MM.1S (cell line): ENCODE measurements around the gene HNRNPA1.

Experiments
- DNase-seq: peaks from one replicate; pipeline ENCODE4 v3.0.0-alpha.2; 2015
- H2AFZ ChIP-seq: fragments of 300-600 bp; sonication (generic); 2 replicates; pipeline ENCODE4 v1.6.0; 2016; ENCODE audit warnings: antibody characterized with exemption, low read length
- H3F3A ChIP-seq: fragments of 300-600 bp; sonication (generic); 2 replicates; pipeline ENCODE4 v1.6.1; 2016; ENCODE audit warnings: mild to moderate bottlenecking, antibody characterized with exemption, low read length, moderate library complexity, mixed read lengths; ENCODE audit not compliant: insufficient read depth
- H3K27ac ChIP-seq: fragments of 300-600 bp; sonication (generic); 2 replicates; pipeline ENCODE4 v1.5.1; 2016; ENCODE audit warnings: mild to moderate bottlenecking, low read length
- H3K27me3 ChIP-seq: fragments of 300-600 bp; sonication (generic); replicated peaks from 2 replicates; pipeline ENCODE4 v1.6.0; 2016; ENCODE audit warnings: low read length; ENCODE audit not compliant: insufficient read depth
- H3K36me3 ChIP-seq: fragments of 300-600 bp; sonication (generic); replicated peaks from 2 replicates; pipeline ENCODE4 v1.6.1; 2016; ENCODE audit warnings: mild to moderate bottlenecking, low read length, mixed read lengths; ENCODE audit not compliant: insufficient read depth
- H3K4me1 ChIP-seq: fragments of 300-600 bp; sonication (generic); 2 replicates; pipeline ENCODE4 v1.6.1; 2016; ENCODE audit warnings: low read length, mixed read lengths
- H3K4me2 ChIP-seq: fragments of 300-600 bp; sonication (generic); 2 replicates; pipeline ENCODE4 v1.6.0; 2016; ENCODE audit warnings: low read depth, low read length
- H3K4me3 ChIP-seq: fragments of 300-600 bp; sonication (generic); 2 replicates; pipeline ENCODE4 v1.5.1; 2016; ENCODE audit warnings: low read length, mixed read lengths
- H3K79me2 ChIP-seq: fragments of 300-600 bp; sonication (generic); 2 replicates; pipeline ENCODE4 v1.6.1; 2016; ENCODE audit warnings: mixed run types, low read length, mixed read lengths
- H3K9ac ChIP-seq: fragments of 300-600 bp; sonication (generic); 2 replicates; pipeline ENCODE4 v1.6.1; 2016; ENCODE audit warnings: low read length, mixed read lengths
- H3K9me2 ChIP-seq: fragments of 300-600 bp; sonication (generic); replicated peaks from 2 replicates; pipeline ENCODE4 v1.6.1; 2016; ENCODE audit warnings: mild to moderate bottlenecking, low read length, mixed read lengths; ENCODE audit not compliant: insufficient read depth
- H3K9me3 ChIP-seq: fragments of 300-600 bp; sonication (generic); replicated peaks from 2 replicates; pipeline ENCODE4 v1.6.1; 2016; ENCODE audit warnings: mild to moderate bottlenecking, low read length, mixed read lengths; ENCODE audit not compliant: insufficient read depth
- H4K20me1 ChIP-seq: fragments of 300-600 bp; sonication (generic); 2 replicates; pipeline ENCODE4 v1.6.1; 2016; ENCODE audit warnings: mild to moderate bottlenecking, low read length, moderate library complexity, mixed read lengths; ENCODE audit not compliant: insufficient read depth
- EZH2 ChIP-seq: fragments of 300-600 bp; sonication (generic); optimal IDR thresholded peaks from 2 replicates; pipeline ENCODE3; 2017; ENCODE audit warnings: low read depth, mild to moderate bottlenecking, antibody characterized with exemption, low read length, mixed read lengths
- EZH2phosphoT487 ChIP-seq: fragments of 300-600 bp; sonication (generic); IDR thresholded peaks from 2 replicates; pipeline ENCODE4 v1.6.1; 2018; ENCODE audit warnings: antibody characterized with exemption, low read length
- TF ChIP-seq, protein P1 (sequence below): fragments of 300-600 bp; sonication (generic); IDR thresholded peaks from 2 replicates; pipeline ENCODE4 v1.5.1; 2016; ENCODE audit warnings: antibody characterized with exemption, low read length, mixed read lengths

The HNRNPA1 gene

DNA sequence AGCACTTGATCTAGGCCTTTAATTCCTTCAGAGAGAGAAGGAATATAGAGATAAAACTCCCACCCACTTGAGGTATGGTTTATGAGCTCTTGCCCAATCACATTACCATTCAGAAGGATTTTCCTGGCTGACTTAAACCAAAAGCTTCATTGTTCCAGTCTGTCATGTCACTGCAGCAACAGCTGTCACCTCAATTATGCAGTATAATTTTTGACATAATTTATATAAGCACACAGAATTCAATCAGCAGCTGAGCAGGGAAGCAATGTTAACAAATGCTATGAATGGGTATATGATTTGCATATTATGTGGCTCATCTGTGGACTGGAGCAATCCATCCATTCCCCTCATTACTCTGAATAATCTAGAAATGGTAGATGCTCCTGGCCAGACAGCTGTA, 40.9 kb upstream of the HNRNPA1 start:
- Histone ChIP-seq H2AFZ (no peak overlapping the region), H3K9ac (no peak overlapping the region), H3K4me2 (no peak overlapping the region), H3K4me1 (0 out of 2 replicates have a peak, but pooled peaks cover 6% of the 10 kb centered on the region), H4K20me1 (no peaks in the 10 kb centered on the region), H3K79me2 (no peaks in the 10 kb centered on the region), H3F3A (no peaks in the 10 kb centered on the region), H3K27ac (no peak overlapping the region), H3K36me3 (peaks cover 7% of the 10 kb centered on the region; the same call in 1 of the 2 replicates), H3K27me3 (no peaks in the 10 kb centered on the region), H3K9me3 (no peaks in the 10 kb centered on the region), H3K4me3 (no peak overlapping the region), H3K9me2 (no peaks in the 10 kb centered on the region)
- DNase-seq: no peak
- TF ChIP-seq, protein P1, sequence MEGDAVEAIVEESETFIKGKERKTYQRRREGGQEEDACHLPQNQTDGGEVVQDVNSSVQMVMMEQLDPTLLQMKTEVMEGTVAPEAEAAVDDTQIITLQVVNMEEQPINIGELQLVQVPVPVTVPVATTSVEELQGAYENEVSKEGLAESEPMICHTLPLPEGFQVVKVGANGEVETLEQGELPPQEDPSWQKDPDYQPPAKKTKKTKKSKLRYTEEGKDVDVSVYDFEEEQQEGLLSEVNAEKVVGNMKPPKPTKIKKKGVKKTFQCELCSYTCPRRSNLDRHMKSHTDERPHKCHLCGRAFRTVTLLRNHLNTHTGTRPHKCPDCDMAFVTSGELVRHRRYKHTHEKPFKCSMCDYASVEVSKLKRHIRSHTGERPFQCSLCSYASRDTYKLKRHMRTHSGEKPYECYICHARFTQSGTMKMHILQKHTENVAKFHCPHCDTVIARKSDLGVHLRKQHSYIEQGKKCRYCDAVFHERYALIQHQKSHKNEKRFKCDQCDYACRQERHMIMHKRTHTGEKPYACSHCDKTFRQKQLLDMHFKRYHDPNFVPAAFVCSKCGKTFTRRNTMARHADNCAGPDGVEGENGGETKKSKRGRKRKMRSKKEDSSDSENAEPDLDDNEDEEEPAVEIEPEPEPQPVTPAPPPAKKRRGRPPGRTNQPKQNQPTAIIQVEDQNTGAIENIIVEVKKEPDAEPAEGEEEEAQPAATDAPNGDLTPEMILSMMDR: no peak
- no peak for TF ChIP-seq EZH2
- TF ChIP-seq EZH2phosphoT487: no peak

DNA sequence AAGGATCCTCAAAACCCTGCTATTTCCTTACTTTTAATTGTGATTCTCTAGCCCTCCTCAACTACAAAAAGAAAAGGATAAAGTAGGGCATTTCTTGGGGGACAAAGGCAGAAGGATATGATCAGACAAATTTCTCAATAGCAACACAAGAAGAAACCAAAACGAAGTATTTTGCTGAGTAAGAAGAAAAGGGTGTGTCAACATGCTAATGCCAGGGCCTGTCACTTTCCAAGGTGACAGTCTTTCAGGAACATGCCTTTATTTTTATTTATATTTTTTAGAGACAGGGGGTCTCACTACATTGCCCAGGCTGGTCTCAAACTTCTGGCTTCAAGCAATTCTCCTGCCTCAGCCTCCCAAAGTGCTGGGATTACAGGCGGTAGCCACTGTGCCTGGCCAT, 40.4 kb upstream of the HNRNPA1 start:
- H3K27ac ChIP-seq: no peak overlapping the region
- 0 out of 2 replicates have a peak, but pooled peaks cover 6% of the 10 kb centered on the region for H3K4me1 ChIP-seq
- H3K9ac ChIP-seq: no peak overlapping the region
- H2AFZ ChIP-seq: no peak overlapping the region
- H3K9me2 ChIP-seq: no peaks in the 10 kb centered on the region
- H3K9me3 ChIP-seq: no peaks in the 10 kb centered on the region
- no peak for DNase-seq
- no peak overlapping the region for H3K4me3 ChIP-seq
- peaks cover 7% of the 10 kb centered on the region; the same call in 1 of the 2 replicates for H3K36me3 ChIP-seq
- TF ChIP-seq, protein P1: no peak
- no peak for TF ChIP-seq EZH2
- no peak for TF ChIP-seq EZH2phosphoT487
- H3K27me3 ChIP-seq: no peaks in the 10 kb centered on the region
- H3K79me2 ChIP-seq: no peaks in the 10 kb centered on the region
- H3K4me2 ChIP-seq: no peak overlapping the region
- no peaks in the 10 kb centered on the region for H4K20me1 ChIP-seq
- no peaks in the 10 kb centered on the region for H3F3A ChIP-seq

DNA sequence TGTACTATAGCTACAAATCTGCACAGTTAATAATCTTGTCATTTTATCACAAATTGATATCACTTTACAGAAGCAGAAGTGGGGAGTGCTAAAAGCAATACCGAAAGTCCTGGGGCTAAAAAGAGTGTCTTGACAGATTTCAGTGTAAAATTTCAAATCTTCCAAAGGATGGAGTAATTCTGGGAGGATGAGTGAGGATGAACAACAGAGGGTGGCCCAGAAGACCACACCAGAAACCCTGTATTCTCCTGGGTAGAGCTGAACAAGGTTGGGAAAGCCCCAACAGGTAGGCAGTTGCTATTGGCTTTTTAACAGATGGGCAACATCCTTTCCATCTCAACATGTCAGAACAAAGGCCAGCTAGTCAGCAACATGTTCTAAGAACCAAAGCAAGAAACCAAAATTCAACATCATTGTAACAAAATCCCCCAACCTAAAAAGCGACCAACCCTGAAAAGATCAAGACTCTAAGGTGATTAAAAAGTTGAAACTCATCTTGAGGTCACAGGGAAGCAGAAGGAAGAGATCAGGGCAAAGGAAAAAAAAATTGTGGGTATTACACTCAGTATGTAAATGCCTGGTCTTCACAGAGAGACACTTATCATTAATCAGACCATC, 39.4 kb upstream of the HNRNPA1 start:
- no peak overlapping the region for H3K4me2 ChIP-seq
- H4K20me1 ChIP-seq: no peaks in the 10 kb centered on the region
- no peak overlapping the region for H3K9ac ChIP-seq

More for the DNA sequence above, 39.4 kb upstream of the HNRNPA1 start:
- H3K9me3 ChIP-seq: no peaks in the 10 kb centered on the region
- H3K27ac ChIP-seq: no peak overlapping the region
- no peaks in the 10 kb centered on the region for H3K9me2 ChIP-seq
- no peak overlapping the region for H3K4me3 ChIP-seq
- TF ChIP-seq EZH2phosphoT487 (no peak), EZH2 (no peak)
- TF ChIP-seq, protein P1: no peak
- 0 out of 2 replicates have a peak, but pooled peaks cover 6% of the 10 kb centered on the region for H3K4me1 ChIP-seq
- H3K27me3 ChIP-seq: no peaks in the 10 kb centered on the region
- H3K36me3 ChIP-seq: peaks cover 7% of the 10 kb centered on the region; the same call in 1 of the 2 replicates
- DNase-seq: no peak
- H3F3A ChIP-seq: no peaks in the 10 kb centered on the region
- H2AFZ ChIP-seq: no peak overlapping the region
- H3K79me2 ChIP-seq: no peaks in the 10 kb centered on the region
